ENCODE results near the gene CHCHD5. TPM values are rescaled to one million over a fixed set of nuclear protein-coding genes. Genes with fewer than 3 reads are reported as not detected.

The CHCHD5 gene
- polyA plus RNA-seq, 1 experiment, result 8.9 TPM

DNA sequence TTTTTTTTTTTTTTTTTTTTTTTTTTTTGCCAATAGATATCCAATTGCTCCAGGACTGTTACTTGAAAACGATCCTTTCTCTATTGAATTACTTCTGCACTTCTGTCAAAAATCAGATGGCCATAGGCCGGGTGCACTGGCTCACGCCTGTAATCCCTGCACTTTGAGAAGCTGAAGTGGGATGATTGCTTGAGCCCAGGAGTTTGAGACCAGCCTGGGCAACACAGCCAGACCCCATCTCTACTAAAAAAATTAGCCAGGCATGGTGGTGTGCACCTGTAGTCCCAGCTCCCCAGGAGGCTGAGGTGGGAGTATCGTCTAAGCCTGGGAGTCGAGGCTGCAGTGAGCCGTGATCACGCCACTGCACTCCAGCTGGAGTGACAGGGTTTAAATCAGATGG lies 4.3 kb upstream of the CHCHD5 start:
- Histone ChIP-seq H3K27ac (ENCODE audit: low read depth, low read length) (no peak overlapping the region), H3K4me3 (ENCODE audit: low read depth, low read length) (no peak overlapping the region), H3K27me3 (ENCODE audit: control insufficient read depth, insufficient read depth, low read length) (no peaks in the 10 kb centered on the region), H3K9me3 (ENCODE audit: control insufficient read depth, insufficient read depth, low read length) (no peaks in the 10 kb centered on the region; the same call in 1 of the 2 replicates)
- DNase-seq (ENCODE audit: low read depth, low spot score), result no peak
- no peak for TF ChIP-seq CTCF (IDR thresholded peaks at IDR 0.05; ENCODE audit: low read depth, low read length)
- ChIA-PET POLR2A (no interaction called here), CTCF (interaction anchor here (0.7 kb wide), 1 partner anchor 145 kb away, joined by 6 read pairs; no protein-coding TSS in a partner anchor)

DNA sequence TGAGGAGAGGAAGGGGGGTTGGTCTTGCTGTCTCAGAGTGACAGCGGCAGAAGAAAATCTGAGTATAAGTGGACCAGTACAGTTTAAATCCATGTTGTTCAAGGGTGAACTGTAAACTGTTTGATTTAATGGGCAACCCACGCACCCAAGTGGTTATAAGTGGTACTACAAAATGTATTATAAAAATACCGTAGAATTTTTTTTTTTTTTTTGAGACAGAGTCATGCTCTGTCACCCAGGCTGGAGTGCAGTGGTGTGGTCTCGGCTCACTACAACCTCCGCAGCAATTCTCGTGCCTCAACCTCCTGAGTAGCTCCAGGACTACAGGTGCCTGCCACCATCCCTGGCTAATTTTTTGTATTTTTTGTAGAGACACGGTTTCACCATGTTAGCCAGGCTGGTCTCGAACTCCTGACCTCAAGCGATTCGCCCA lies 2.1 kb upstream of the CHCHD5 start:
- DNase-seq (ENCODE audit: low read depth, low spot score), result peak; percentile 21
- H3K4me3 ChIP-seq (ENCODE audit: low read depth, low read length), result no peak overlapping the region
- no peak overlapping the region for H3K27ac ChIP-seq (ENCODE audit: low read depth, low read length)
- H3K27me3 ChIP-seq (ENCODE audit: control insufficient read depth, insufficient read depth, low read length), result no peaks in the 10 kb centered on the region
- ChIA-PET CTCF (interaction anchor here (0.6 to 4.5 kb wide), 11 partner anchors 18 to 687 kb away, joined by 3 to 31 read pairs (median 4); no protein-coding TSS in a partner anchor), POLR2A (no interaction called here)
- TF ChIP-seq CTCF (IDR thresholded peaks at IDR 0.05; ENCODE audit: low read depth, low read length), result peak; percentile 55
- H3K9me3 ChIP-seq (ENCODE audit: control insufficient read depth, insufficient read depth, low read length), result no peaks in the 10 kb centered on the region; the same call in 1 of the 2 replicates

GRCh38 chr2:112583497-112584133 lies 794 bp upstream of the CHCHD5 start:
- Histone ChIP-seq H3K27me3 (ENCODE audit: control insufficient read depth, insufficient read depth, low read length) (no peaks in the 10 kb centered on the region), H3K9me3 (ENCODE audit: control insufficient read depth, insufficient read depth, low read length) (no peaks in the 10 kb centered on the region; the same call in 1 of the 2 replicates), H3K4me3 (ENCODE audit: low read depth, low read length) (peak overlapping the region; percentile 70), H3K27ac (ENCODE audit: low read depth, low read length) (peak overlapping the region; percentile 97)
- ChIA-PET CTCF (interaction anchor here (0.6 to 4.5 kb wide), 13 partner anchors 17 to 518 kb away, joined by 3 to 31 read pairs (median 4); partner anchors contain the start of gene RGPD8), POLR2A (interaction anchor here (1.9 kb wide), 1 partner anchor 39 kb away, joined by 8 read pairs; no protein-coding TSS in a partner anchor)
- TF ChIP-seq CTCF (IDR thresholded peaks at IDR 0.05; ENCODE audit: low read depth, low read length), result no peak
- no peak for DNase-seq (ENCODE audit: low read depth, low spot score)

DNA sequence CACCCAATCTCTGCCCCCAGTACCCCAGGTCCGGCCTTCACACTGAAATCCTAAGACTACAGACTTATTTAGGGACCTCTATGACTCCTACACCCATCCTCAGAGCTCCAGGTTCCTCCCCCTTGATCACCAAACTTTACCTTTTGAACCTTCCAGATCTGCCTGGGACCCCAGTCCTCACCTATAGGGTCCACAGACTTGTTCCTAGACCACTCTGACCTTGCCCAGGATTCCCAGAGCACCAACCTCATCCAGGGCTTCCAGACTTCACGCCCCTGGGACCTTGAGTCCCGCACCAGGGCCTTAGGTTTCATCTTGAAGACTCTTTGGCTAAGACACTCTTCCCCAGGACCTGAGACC lies 462 bp downstream of the CHCHD5 start:
- Histone ChIP-seq H3K4me3 (ENCODE audit: low read depth, low read length) (peak overlapping the region; percentile 70), H3K27ac (ENCODE audit: low read depth, low read length) (peak overlapping the region; percentile 97), H3K27me3 (ENCODE audit: control insufficient read depth, insufficient read depth, low read length) (no peaks in the 10 kb centered on the region), H3K9me3 (ENCODE audit: control insufficient read depth, insufficient read depth, low read length) (no peaks in the 10 kb centered on the region; the same call in 1 of the 2 replicates)
- no peak for DNase-seq (ENCODE audit: low read depth, low spot score)
- ChIA-PET CTCF (interaction anchor here (1.4 to 4.5 kb wide), 6 partner anchors 15 to 325 kb away, joined by 3 to 31 read pairs (median 4); no protein-coding TSS in a partner anchor), POLR2A (interaction anchor here (0.8 to 1.9 kb wide), 3 partner anchors 17 to 62 kb away, joined by 4 to 8 read pairs (median 5); no protein-coding TSS in a partner anchor)
- no peak for TF ChIP-seq CTCF (IDR thresholded peaks at IDR 0.05; ENCODE audit: low read depth, low read length)

DNA sequence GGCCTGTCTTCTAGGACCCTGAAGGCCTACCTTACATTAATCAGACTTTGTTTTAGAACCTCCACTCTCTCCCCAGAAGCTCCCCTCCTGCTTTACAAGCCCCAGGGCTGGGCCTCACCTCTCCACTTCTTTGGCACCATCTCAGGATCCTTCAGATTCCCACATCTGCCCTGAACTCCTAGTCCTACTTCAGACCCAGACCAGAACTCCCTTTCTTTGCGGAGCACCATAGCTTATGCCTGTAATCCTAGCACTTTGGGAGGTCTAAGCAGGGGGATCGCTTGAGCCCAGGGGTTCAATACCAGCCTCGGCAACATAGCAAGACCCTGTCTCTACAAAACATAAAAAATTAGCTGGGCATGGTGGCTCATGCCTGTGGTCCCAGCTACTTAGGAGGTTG lies 991 bp downstream of the CHCHD5 start:
- H3K27ac ChIP-seq (ENCODE audit: low read depth, low read length), result peak overlapping the region; percentile 97
- no peaks in the 10 kb centered on the region; the same call in 1 of the 2 replicates for H3K9me3 ChIP-seq (ENCODE audit: control insufficient read depth, insufficient read depth, low read length)
- peak overlapping the region; percentile 70 for H3K4me3 ChIP-seq (ENCODE audit: low read depth, low read length)
- TF ChIP-seq CTCF (IDR thresholded peaks at IDR 0.05; ENCODE audit: low read depth, low read length), result no peak
- no peaks in the 10 kb centered on the region for H3K27me3 ChIP-seq (ENCODE audit: control insufficient read depth, insufficient read depth, low read length)
- no peak for DNase-seq (ENCODE audit: low read depth, low spot score)
- ChIA-PET POLR2A (interaction anchor here (0.8 to 1.9 kb wide), 2 partner anchors 37 to 61 kb away, joined by 4 to 8 read pairs; no protein-coding TSS in a partner anchor), CTCF (interaction anchor here (1.4 to 4.5 kb wide), 4 partner anchors 15 to 142 kb away, joined by 3 to 31 read pairs (median 6); no protein-coding TSS in a partner anchor)
